HUDEP-2 (cell line): ENCODE data around the gene IKZF1.

Experiments
- DNase-seq, 76 experiments: peaks; one replicate each; lab custom pipeline; 2025; ENCODE audit not compliant: unreplicated experiment in 76 of 76; lab: John Stamatoyannopoulos, UW

Gene IKZF1

GRCh38 chr7:50282813-50283605 is 21.5 kb upstream of the IKZF1 start:
- DNase-seq = no peak

GRCh38 chr7:50283731-50284130 is 20.8 kb upstream of the IKZF1 start:
- DNase-seq = no peak

GRCh38 chr7:50284296-50284695 is 20.2 kb upstream of the IKZF1 start:
- DNase-seq = no peak

GRCh38 chr7:50285269-50285668 is 19.2 kb upstream of the IKZF1 start:
- peak in 13 of 76 experiments; percentile 5 to 55 (median 13) for DNase-seq

- DNase-seq = no peak
Measured at GRCh38 chr7:50287129-50287528, 17.4 kb upstream of the IKZF1 start.

- no peak for DNase-seq
Measured at GRCh38 chr7:50292165-50292757, 12.3 kb upstream of the IKZF1 start.

GRCh38 chr7:50292763-50293162 is 11.8 kb upstream of the IKZF1 start:
- no peak for DNase-seq

GRCh38 chr7:50293509-50294179 is 10.9 kb upstream of the IKZF1 start:
- DNase-seq = no peak

GRCh38 chr7:50295133-50295532 is 9.4 kb upstream of the IKZF1 start:
- no peak for DNase-seq

- DNase-seq = no peak
Measured at GRCh38 chr7:50296799-50297198, 7.7 kb upstream of the IKZF1 start.

GRCh38 chr7:50298811-50299562 is 5.5 kb upstream of the IKZF1 start:
- DNase-seq = no peak

GRCh38 chr7:50300336-50300735 is 4.2 kb upstream of the IKZF1 start:
- DNase-seq = no peak

- no peak for DNase-seq
Measured at GRCh38 chr7:50302486-50303334, 1.8 kb upstream of the IKZF1 start.

- peak in 1 of 76 experiments; percentile 47 for DNase-seq
Measured at GRCh38 chr7:50303335-50304128, 984 bp upstream of the IKZF1 start.

GRCh38 chr7:50304911-50305582 is 531 bp downstream of the IKZF1 start:
- DNase-seq = peak in 61 of 76 experiments; percentile 19 to 77 (median 48)

GRCh38 chr7:50305583-50306493 is 1.3 kb downstream of the IKZF1 start:
- peak in 4 of 76 experiments; percentile 18 to 55 (median 34) for DNase-seq

- peak in 21 of 76 experiments; percentile 8 to 53 (median 33) for DNase-seq
Measured at GRCh38 chr7:50306494-50307367, 2.2 kb downstream of the IKZF1 start.
